Liver (tissue), 3 donors: Measurements from ENCODE around the gene LPGAT1.

Experiments
- HNF4G ChIP-seq: IDR thresholded peaks from 2 replicates; pipeline ENCODE4 v1.6.1; 2016; ENCODE audit warnings: antibody characterized with exemption
- RAD21 ChIP-seq, 2 donors: IDR thresholded peaks; 2 replicates each; pipeline ENCODE4 v1.6.1; 2016; ENCODE audit warnings: antibody characterized with exemption in 2 of 2, mild to moderate bottlenecking in 2 of 2
- TF ChIP-seq, protein P1 (sequence below): fragments of 150-350 bp; IDR thresholded peaks from 2 replicates; pipeline ENCODE4 v1.5.1; 2017; ENCODE audit warnings: improper control_type of control experiment, low read depth, low read length; ENCODE audit not compliant: missing input control
- donor health status: healthy.
- donor health status: healthy.

- TF ChIP-seq, protein P1, sequence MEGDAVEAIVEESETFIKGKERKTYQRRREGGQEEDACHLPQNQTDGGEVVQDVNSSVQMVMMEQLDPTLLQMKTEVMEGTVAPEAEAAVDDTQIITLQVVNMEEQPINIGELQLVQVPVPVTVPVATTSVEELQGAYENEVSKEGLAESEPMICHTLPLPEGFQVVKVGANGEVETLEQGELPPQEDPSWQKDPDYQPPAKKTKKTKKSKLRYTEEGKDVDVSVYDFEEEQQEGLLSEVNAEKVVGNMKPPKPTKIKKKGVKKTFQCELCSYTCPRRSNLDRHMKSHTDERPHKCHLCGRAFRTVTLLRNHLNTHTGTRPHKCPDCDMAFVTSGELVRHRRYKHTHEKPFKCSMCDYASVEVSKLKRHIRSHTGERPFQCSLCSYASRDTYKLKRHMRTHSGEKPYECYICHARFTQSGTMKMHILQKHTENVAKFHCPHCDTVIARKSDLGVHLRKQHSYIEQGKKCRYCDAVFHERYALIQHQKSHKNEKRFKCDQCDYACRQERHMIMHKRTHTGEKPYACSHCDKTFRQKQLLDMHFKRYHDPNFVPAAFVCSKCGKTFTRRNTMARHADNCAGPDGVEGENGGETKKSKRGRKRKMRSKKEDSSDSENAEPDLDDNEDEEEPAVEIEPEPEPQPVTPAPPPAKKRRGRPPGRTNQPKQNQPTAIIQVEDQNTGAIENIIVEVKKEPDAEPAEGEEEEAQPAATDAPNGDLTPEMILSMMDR = no peak
- TF ChIP-seq RAD21 (IDR thresholded peaks at IDR 0.05) = no peak
- TF ChIP-seq HNF4G = no peak
These were observed 131.5 kb downstream of the LPGAT1 start for GRCh38 chr1:211699059-211699458.
